ENCODE measurements around the gene SPATA2.
"Not testable (repeated sequence)": the region's sequence is repeated elsewhere in the genome, so short reads cannot be mapped to it uniquely, and the experiment has no call there.

Gene SPATA2

DNA sequence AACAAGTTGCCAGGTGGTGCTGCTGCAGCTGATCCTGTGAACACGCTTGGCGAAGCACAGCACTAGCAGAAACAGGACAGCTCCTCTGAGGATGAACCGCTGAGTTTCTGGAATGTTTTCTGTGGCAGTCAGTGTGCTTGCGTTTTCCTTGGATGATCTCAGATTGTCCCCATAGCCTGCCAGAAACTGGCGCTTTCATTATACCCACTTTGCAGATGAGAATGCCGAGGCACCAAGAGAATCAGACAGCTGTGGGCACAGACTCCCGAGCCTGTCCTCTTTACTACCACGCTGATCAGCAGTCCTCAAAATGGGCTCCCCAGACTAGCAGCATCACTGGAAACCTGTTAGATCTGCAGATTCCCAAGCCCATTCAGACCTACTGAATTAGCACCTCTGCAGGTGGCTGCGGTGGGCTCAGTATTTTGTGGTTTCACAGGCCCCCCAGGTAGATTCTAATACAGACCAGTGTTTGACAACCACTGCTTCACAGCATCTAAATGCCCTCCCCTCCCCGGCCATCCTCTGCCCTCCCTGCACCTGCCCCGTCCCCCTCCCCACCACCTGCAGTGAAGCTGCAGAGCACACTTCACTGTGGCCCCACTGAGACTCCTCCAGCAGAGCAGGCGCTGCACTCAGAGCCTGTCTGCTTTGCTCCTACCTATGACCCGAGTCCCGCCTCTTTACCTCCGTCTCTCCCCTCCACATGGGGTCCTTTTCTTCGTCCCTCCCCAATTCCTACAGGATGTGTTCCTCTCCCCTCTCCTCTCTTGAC, 29.6 kb downstream of the SPATA2 start:
- no peak for DNase-seq (ENCODE audit: low read depth)

DNA sequence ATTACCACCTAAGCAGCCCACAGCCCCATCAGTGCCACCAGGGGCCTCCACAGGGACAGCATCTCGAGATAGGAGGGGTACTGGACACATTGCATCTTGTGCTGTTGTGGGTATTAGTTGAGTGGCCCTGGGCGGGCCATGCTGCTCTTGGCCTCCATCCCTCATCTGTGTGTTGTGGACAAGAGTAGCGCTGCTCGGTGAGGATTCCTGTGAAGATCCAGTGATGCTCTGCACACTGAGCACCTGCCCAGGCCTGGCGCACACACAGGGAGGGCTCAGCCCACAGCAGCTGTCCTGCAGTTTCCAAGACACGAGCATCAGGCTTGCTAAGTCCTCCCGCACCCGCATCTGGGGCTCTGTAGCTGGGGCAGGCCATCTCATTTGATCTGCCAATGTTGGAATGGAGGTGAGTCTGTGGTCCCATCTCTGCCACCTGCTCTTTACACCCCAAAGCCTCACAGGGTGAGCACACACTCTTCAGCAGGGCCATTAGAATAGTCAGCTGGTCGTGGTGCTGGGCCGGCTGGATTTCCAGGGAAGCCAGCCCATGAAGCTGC, 32.0 kb downstream of the SPATA2 start:
- no peak for DNase-seq (ENCODE audit: low read depth)

DNA sequence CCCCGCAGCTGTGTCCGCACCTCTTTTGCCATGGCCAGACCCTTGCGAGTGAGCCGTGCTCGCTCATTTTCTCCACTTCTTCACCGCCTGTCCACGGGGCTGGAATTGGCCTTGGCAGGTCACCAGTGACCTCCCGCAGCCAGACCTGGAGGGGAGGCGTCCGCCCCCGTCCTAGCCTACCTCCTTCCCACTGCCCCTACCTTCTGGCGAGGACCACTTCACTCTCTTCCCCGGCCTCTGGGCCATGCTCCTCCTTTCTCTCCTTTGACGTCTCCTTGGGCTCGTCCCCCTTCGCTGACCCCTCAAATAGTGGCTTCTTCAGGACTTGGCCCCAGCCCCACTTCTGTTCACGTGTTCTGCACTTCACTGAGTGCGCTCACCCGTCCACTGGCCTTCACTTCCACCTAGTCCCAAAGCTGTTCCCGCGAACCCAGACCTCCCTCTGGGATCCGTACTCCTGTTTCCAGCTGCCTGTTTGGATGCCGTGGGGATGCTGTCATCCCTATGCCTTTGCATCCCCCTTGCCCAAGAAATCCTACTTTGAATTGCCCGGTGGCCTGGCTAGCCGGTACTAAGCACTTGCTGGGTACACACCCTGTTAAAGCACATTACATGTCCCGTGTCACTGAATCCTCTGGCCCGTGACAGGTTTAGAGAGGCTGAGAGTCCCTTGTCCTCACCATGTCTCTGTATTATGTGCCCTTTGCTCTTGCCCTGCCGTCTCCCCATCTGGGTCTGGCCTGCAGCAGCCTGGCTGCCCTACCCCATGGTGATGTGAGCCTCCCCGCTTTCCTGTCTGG, 33.0 kb downstream of the SPATA2 start:
- DNase-seq (ENCODE audit: low read depth): no peak

DNA sequence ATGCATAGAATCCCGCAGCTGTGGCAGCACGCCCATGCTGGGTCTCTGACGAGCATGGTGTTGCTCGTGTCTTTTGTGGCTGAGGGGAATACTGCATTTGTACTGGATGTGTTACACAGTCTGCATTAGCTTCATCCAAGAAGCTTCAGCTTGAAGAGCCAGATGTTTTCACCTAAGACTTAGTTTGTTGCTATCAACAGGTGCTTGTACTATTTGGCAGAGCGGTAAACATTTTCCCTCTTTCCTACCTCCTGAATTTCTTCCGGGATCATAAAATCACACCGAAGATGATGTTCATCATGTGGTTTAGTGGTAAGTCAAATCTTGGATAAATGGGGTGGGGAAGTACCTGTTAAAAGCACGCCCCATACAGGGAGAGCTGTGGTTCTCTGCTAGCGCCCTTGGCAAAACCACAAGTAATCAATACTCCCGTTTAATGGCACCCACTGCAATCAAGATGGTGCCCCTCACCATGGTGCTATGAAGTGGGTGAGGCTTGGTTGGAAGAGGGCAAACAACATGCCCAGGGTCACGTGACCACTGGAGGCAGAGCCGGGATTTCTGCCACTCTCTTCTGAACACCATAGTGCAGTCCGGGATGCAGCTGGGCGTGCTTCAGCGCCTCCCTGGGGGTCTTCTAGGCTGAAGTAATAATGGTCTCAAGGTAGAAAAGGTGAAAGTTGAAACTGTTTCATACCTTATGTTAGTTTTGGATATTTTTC, 34.4 kb downstream of the SPATA2 start:
- DNase-seq (ENCODE audit: low read depth): no peak

DNA sequence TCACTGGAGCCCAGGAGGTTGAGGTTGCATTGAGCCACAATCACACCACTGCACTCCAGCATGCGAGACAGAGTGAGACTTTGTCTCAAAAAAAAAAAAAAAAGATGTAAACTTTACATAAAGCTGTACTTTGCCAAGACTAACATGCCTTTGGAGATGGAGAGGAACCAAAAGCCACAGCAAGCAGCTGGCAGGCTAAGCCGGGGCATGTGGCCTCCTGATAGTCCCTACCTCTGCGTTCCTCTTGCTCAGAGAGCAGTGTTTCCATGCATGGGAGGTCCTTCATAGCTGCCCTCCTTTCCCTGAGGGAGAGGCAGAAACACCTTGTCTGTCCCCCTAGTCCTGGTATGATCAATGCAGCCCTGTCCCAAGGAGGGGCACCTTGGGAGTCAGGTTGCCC, 35.2 kb downstream of the SPATA2 start:
- DNase-seq (ENCODE audit: low read depth): no peak

DNA sequence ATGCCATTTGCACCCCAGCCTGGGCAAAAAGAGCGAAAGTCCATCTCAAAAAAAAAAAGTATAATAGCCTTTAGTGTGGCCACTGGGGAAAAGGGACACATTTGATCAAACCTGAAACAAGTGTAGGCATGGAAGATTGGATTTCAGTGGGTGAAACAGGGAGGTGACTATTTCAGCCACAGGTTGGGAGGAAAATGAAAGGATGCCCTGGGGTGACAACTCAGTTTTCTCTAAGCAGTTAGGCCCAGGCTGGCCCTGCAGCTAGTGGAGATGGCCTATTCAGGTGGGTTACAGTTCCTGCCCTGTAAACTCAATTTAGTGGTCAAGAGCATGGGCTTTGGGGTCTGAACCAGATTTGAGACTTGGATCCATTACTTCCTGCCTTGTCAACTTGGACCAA, 36.4 kb downstream of the SPATA2 start:
- DNase-seq (ENCODE audit: low read depth): no peak

DNA sequence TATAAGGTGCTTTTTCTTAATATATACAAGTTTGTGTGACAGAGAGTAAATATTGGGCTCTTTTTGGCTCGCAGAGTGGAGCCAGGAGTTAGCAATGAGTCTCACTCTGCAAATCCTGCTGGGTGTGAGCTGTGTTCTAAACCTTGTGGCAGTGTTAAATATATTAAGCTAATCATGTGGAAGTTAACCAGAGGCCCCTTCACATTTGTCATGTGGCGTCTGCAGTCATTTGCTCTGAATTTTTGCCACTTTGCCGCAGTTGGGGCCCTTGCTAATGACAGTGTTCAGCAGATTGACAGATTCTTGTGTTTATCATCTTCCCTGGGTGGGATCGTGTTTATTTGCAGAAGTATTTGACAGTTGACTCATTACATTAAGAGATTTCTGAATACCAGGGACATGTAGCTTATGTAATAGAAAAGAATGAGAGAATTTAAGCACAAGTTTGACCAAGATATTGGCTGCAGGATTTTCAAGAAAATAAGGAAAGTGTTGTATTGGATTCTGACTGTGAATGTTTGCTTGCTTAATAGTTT, 37.9 kb downstream of the SPATA2 start:
- no peak for DNase-seq (ENCODE audit: low read depth)

DNA sequence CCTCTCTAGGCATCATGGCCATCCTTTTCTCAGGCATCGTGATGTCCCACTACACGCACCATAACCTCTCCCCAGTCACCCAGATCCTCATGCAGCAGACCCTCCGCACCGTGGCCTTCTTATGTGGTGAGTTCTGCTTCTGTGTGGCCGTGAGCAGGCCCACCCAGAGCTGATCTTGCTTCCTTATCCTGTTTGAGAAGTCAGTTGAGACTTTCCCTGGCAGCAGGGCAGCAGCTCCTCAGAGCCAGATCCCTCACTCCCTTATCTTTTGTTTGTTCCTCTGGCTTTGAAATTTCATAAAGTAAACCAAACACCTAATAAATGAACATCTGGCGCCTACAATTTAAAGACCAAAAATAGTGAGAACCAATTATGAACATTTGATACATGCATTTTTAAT, 40.6 kb downstream of the SPATA2 start:
- no peak for DNase-seq (ENCODE audit: low read depth)

DNA sequence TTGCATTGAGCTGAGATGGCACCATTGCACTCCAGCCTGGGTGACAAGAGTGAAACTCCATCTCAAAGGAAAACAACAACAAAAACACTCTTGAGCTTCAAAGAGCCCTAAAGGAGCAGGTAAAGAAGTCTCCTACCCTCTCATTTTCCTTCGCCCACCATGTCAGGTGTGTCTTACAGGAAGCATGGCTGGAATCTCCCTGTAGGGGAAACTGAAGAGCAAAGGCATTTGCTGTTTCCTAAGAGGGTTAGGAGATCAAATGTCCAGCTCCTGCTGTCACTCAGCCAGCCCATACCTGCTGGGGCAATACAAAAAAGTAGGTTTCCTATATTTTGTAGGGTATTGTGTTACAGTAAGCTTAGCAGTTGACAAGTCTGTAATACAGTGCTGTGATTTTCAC, 43.3 kb downstream of the SPATA2 start:
- DNase-seq (ENCODE audit: low read depth): no peak

DNA sequence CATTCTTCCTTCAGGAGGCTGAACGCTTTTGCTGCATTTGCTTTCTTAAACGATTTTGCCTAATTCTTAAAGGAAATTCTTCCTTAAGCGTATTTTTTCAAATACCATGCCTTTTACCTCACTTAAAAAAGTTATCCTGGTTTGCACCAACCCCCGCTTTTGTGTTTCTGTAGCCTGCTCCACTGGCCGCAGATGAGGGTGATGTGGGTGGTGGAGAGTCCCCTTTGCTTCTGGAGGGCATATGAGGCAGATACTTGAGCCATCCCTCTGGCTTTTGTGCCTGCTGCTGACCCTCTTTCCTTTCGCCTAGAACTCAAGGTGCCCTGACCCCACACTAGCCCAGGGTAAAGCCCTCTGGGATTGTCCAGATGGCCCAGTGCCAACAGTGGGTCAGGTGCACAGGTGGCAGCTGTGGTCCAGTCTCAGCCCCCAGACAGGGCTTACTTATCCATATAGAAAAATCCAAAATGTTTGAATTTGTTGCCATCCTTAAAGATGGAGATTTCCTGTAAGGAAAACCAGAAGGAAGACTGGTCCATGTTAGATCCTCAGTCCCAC, 43.9 kb downstream of the SPATA2 start:
- no peak for DNase-seq (ENCODE audit: low read depth)

DNA sequence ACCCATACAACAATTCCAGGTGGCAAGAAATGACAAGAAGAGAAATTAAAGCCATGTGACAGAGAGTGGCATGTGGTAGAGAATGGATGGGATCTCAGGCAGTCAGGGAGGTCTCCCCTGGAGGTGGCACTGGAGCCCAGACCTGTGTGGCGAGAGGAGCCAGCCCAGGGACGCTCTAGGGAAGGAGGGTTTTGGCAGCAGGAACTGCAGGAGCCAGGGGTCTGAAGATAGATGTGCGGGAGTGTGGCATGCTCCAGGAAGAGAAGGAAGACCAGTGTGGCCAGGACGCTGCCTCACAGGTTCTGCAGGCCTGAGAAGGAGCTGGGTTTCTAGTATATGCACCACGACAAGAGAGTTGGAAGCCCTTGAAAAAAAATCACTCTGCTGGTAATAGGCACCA, 45.1 kb downstream of the SPATA2 start:
- DNase-seq (ENCODE audit: low read depth): no peak

DNA sequence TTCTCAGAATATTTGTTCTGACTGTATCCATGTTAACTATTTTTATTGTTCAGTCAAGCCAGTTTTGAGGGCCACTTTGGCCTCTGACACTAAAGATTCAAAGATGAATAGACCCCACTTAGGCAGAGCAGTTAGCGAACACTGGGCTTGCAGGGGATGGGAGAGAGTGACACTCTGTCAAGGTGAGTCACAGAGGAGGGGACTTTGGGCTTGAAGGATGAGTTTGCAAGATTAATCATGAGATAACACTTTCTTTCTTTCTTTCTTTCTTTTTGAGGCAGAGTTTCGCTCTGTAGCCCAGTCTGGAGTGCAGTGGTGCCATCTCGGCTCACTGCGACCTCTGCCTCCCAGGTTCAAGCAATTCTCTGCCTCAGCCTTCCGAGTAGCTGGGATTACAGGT, 46.4 kb downstream of the SPATA2 start:
- no peak for DNase-seq (ENCODE audit: low read depth)

DNA sequence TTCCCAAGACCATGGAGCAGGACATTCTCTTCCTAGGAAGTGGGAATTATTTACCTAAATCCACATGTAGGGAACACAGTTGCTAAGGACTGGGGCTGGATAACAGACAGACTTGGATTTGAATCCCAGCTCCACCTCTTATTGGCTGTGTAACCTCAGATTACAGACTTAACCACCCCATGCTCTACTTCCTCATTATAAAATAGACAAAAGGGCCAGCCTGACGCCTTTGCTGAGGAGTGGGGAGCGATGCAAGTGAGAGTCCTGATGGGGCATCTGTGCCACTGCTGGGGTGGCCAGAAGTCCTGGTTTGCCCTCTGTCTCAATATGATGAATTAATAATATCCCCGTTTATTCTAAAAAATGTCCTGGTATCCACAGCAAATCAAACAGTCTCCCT, 46.8 kb downstream of the SPATA2 start:
- no peak for DNase-seq (ENCODE audit: low read depth)

DNA sequence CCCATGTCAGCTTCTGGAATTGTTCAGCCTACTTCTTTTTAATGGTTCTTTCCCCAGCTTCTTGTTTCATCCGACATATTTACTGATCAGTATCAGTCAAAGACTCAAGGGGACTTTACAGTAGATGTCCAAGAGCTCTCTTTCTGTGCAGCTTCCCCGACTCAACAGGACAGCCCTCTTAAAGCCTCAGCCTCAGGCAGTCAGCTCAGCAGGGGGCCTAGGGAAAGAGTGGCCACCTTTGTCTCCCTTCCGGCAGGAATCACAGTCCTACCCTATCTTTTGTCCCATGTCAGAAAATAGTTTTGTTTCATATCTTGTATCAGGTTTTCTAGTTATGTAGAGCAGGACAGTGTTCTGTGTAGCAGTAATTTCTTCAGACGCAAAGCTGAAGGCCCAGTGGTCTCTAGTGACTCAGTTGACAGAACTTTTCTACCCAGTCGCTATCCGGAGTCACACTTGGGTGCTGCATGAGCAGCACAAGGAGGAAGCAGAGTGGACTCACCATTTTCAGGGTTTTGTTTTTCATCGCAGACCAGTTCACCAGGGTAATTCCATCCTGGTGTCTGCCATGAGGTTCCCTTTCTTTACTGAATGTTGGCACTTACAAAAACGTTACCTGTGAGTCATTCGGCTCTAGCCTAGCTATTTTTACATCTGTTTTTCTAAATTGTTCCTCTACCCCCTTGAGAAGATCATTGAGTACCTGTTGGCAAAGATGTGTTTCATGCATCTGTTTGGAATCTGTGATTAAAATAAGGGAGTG, 47.7 kb downstream of the SPATA2 start:
- no peak for DNase-seq (ENCODE audit: low read depth)

DNA sequence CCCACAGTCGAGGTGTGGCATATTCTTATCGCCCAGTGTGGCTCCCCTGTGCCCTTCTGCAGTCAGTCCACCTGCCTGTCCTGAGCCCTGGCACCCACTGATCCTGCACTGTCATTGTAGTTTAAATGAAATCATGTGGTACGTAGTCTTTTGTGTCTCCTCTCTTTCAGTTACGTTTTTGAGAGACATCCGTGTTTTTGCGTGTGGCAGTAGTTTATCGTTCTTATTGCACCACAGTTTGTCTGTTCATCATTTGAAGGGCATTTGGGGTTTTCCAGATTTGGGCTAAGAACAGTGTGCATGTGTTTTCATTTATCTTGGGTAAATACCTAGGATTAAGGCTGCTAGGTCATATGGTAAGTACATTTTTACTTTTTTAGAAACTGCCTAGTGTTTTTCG, 49.3 kb downstream of the SPATA2 start:
- DNase-seq (ENCODE audit: low read depth): no peak

DNA sequence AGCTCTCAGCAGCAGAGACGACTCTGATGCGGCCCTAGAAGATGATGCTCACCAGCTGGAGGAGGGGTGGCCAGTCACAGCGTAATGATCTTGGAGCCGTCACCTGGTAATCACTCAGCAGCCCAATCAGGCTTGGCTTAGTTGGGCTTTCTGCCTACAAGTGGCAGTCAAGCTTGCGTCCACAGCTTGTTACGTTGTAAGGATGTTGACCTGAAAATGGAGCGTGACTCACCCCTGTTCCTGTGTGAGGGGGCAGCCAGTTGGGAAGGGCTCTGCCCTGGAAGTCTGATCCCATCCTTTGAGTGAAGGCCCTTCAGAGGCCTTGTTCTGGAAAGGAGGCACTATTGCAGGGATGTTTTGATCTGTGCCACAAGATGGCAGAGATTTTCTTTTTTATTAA, 49.8 kb downstream of the SPATA2 start:
- DNase-seq (ENCODE audit: low read depth): no peak

DNA sequence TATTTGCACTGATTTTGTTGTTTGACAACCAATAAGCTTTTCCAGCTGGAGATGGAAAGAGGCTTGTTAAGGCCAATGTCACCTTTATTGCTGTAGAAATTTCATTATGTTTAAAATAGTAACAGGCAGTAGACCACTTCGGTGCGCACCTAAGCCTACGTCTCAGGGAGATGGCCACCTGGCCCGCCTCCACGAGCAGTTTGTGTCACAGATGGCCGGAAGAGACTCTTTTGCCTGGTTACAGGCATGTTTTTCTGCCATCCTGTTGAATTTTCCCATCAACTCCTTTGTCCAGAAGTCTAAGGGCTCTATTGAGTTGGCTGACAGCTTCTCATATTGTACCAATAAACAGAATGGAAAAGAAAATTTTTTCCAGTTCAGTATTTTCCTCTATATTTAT, 51.7 kb downstream of the SPATA2 start:
- DNase-seq (ENCODE audit: low read depth): no peak

DNA sequence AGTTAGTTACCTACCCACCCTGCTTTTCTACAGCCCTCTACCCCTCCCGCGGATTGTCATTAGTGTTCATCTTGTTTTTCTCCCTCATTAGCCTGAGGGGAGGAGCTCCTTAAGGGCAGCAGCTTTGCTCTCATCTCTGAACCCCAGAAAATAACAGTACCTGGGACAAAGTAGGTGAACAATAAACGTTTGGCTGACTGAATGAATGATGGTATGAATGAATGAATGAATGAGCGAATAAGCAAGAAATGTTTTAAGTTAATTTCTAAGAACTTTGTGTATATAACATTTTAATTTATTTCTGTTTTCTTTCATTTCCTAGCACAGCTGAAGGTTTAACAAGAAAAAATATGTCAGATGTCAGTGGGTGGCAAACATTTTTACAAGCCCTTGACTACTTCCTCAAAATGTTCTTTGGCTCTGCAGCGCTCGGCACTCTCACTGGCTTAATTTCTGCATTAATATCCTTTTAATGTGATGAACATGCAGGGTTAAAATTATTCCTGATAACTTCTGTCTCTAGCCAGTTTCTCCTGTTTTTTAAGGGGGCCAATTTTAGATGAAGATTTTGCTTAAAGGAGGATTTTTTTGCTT, 52.6 kb downstream of the SPATA2 start:
- DNase-seq (ENCODE audit: low read depth): no peak

DNA sequence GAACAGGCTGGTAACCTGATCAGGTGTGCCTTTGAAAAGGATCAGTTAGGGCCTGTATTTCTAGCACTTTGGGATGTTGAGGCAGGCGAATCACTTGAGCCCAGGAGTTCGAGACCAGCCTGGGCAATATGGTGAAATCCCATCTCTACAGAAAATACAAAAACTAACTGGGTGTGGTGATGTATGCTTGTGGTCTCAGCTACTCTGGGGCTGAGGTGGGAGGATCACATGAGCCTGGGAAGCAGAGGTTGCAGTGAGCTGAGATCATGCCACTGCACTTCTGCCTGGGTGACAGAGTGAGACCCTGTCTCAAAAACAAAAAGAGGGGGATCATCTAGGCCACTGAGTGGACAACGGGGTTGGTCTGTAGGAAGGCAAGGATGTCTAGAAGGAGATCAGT, 54.1 kb downstream of the SPATA2 start:
- DNase-seq (ENCODE audit: low read depth): not testable (repeated sequence)

DNA sequence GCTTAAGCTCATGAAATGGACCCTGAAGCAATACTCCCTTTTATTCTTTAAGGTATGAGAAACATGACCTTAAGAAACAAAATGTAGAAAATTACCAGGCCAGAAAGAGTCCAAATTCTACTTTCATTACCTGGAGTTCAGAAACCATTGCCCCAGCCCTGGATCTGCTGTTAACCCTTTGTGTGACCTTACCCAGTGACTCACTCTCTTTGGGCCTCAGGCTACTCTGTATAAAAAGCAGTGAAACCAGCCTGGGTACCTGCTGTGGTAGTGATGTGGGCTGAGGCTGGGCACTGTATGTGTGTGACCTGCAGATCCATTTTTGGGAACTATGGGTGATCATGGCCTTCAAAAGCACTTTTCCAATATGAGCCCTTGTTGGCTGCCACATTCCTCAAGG, 55.5 kb downstream of the SPATA2 start:
- DNase-seq (ENCODE audit: low read depth): no peak

DNA sequence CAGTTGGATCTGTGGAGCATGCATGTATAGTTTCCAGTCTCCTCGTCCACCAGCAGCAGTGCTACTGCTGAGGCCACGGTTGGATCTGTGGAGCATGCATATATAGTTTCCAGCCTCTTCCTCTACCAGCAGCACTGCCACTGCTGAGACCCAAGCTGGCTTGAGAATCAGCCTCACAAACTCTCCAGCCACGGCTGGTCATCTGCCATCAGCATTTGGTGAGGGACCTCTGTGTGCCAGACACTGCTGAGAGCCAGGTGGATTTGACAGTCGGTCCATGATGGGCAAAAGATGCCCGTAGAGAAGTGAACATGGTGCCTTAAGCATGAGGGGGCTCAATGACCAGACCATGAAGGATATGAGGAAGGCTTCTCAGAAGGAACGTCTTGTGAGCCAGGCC, 56.3 kb downstream of the SPATA2 start:
- DNase-seq (ENCODE audit: low read depth): no peak

Data from stimulated activated CD8-positive, alpha-beta memory T cell treated with anti-CD3 and anti-CD28 coated beads, Interleukin-4, amount 100 ng/mL, for 24 hours (primary cell).